ENCODE measurements around the gene NCSTN. TPM values are rescaled to one million over a fixed set of nuclear protein-coding genes. Genes with fewer than 3 reads are reported as not detected.
A peak's percentile ranks its signal among the peaks of the same experiment; 100 is the strongest.
"Not testable (repeated sequence)": the region's sequence is repeated elsewhere in the genome, so short reads cannot be mapped to it uniquely, and the experiment has no call there.

Gene NCSTN
- total RNA-seq, 1 experiment from 2014 or later, result 35.2 TPM

DNA sequence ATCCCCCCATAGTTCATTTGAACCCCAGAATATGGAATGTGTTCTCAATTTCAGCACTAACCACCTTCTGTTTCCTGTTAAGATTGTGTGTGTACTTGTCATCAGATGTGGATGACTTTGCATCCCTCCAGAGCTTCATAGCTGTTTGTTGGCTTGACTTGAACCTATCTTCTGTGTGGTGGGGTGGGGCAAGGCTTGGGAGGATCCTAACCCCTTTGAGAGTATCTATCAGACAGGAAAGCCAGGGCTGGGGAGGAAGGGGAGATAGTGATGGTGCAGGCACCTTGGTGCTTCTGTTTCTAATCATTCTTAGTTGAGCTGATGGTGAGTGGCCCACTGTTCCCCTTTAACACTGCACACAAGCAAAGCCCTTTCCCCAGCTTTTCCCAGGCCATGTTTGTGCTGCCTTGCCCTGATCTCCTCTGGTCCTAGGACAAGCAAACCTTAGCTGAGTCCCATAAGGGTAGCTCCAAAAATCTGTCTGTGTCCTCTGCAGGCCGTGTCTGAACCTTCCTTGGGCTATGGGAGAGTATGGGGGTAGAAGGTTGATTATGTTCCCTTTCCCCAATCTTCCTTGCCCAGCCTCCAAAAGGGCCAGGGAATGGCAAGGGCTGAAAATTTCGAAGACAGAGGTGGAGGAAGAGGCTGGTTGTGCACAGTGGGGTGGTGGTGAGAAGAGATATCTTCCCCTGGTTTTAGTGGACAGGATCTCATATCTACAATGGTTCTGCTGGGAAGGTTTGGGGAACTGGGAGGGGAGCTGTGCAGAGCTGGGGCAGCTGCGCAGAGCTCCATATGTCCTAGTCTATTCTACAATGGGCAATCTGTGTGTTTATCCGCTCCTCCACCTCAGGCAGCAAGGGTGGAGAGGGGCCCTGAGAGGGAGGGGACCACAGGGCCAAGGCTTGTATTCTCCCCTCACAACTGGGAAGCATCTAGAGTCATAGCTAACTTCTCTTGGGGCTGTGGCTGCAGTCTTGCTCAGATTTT, 25.0 kb downstream of the NCSTN start:
- in situ Hi-C loops (cut with HindIII; ENCODE audit: low sequenced_read_pairs), result no loop called here
- DNase-seq (ENCODE audit: low spot score), result no peak

DNA sequence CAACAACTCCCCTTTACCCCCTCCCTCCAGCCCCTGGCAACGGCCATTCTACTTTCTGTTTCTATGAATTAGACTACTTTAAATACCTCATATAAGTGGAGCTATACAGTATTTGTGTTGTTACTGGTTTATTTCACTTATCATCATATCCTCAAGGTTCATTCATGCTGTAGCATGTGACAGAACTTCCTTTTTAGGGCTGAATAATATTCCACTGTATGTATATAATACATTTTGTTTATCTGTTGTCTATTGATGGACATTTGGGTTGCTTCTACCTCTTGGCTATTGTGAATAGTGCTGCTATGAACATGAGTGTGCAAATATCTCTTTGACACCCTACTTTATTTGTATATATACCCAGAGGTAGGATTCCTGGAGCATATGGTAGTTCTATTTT, 25.9 kb downstream of the NCSTN start:
- in situ Hi-C loops (cut with HindIII; ENCODE audit: low sequenced_read_pairs), result no loop called here
- no peak for DNase-seq (ENCODE audit: low spot score)

DNA sequence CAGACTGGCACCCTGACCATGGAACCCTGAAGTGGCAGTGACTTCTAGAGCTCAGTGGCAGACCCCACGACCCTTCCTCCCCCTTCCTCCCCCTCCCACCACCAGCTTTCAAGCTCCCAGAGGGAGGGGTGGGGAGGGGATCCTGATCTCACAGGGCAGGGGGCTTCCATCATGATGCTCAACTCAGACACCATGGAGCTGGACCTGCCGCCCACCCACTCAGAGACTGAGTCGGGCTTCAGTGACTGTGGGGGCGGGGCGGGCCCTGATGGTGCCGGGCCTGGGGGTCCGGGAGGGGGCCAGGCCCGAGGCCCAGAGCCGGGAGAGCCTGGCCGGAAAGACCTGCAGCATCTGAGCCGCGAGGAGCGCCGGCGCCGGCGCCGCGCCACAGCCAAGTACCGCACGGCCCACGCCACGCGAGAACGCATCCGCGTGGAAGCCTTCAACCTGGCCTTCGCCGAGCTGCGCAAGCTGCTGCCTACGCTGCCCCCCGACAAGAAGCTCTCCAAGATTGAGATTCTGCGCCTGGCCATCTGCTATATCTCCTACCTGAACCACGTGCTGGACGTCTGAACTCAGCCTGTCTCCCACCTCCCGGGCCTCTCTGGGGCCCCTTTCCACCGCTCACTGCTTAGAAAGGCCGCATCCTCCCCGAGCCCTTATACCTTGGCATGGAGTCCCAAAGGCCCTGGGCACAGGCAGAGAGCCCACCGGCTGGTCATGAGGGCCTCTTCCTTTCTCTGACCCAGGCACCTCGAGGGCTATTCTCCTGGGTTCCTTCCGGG, 27.6 kb downstream of the NCSTN start:
- no peak for DNase-seq (ENCODE audit: low spot score)

DNA sequence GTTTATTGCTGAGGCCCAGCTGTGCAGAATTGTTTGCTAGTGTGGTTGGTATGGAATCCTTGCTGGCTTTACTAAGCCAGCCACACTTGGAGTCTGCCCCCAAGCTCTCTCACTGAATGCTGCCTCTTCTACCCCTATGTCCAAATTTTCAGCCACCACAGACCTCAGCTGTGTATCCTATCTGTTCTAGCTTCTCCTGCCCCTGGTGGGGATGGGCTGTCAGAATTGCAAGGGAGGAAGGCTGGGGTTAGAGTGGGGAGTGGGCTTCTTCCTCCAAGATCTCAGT, 28.1 kb downstream of the NCSTN start:
- in situ Hi-C loops (cut with HindIII; ENCODE audit: low sequenced_read_pairs), result no loop called here
- DNase-seq (ENCODE audit: low spot score), result no peak

More for the DNA sequence above, 27.6 kb downstream of the NCSTN start:
- in situ Hi-C loops (cut with HindIII; ENCODE audit: low sequenced_read_pairs), result no loop called here

DNA sequence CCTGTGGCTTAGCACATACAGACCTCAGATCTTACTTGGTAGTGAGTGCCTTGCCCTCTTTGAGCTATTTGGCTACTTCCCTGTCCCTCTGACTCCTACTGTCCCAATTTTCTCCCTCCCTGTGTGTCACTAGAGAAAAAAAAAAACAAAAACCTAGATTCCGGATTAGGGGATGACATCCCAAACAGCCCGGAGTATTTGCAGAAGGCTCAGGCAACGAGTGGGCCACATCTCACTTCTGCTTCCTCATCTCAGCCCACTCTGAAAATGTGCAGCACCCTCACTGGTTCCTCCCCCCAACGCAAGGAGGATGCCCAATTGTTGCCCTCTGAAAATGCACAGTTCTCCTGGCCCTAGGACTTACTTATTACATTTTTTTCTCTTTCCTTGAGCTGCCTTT, 28.6 kb downstream of the NCSTN start:
- in situ Hi-C loops (cut with HindIII; ENCODE audit: low sequenced_read_pairs), result no loop called here
- DNase-seq (ENCODE audit: low spot score), result no peak

DNA sequence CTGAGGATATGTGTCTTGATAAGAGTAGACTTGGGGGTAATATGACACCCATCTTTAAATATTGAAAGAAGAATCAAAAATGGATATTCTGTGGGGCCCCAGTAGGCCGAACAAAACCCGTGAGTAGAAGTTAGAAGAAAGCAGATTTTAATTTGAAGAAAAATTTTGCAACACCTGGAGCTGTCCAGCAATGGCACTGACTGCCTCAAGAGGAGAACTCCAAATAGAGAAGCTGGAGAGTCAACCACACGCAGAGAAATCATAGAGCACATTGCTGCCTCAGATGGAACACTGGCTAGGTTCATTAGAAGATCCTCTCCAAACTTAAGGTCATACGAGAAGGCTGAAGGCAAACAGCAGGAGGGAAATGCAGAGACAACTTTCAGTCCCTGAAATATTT, 30.5 kb downstream of the NCSTN start:
- DNase-seq (ENCODE audit: low spot score), result no peak
- in situ Hi-C loops (cut with HindIII; ENCODE audit: low sequenced_read_pairs), result no loop called here

DNA sequence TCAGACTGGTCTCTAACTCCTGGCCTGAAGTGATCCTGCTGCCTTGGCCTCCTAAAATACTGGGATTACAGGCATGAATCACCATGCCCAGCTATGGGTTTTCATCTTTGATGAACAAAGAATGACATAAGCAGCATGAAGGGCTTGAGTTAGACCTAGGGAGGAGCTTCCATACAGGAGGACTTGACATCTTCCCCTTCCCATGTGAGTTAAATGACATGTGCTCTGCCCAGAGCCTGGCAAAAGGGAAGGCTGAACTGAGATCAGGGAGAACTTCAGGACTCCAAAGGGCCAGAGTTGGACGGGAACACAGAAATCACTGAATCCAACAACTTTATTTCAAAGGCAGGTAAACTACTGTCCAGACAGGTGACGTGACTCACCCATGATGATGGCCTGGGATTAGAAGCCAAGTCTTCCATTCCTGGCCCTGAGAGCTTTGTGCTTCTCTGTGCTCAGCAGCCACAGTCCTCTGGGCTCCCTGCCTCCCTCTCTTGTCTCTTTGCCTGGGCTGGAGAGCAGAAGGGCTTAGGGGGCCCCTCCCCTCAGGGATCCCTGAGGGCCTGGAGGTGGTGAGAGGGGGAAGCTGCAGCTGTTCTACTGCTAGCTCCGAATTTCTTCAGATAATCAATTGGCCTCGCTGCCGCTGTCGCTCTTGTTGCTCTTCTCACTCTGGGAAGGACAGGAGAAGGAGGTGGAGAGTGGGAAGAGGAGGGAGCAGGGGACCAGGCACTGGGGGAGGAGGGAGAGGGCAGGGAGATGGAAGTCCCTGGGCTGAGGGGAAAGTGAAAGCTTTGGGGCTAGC, 31.3 kb downstream of the NCSTN start:
- in situ Hi-C loops (cut with HindIII; ENCODE audit: low sequenced_read_pairs), result no loop called here

DNA sequence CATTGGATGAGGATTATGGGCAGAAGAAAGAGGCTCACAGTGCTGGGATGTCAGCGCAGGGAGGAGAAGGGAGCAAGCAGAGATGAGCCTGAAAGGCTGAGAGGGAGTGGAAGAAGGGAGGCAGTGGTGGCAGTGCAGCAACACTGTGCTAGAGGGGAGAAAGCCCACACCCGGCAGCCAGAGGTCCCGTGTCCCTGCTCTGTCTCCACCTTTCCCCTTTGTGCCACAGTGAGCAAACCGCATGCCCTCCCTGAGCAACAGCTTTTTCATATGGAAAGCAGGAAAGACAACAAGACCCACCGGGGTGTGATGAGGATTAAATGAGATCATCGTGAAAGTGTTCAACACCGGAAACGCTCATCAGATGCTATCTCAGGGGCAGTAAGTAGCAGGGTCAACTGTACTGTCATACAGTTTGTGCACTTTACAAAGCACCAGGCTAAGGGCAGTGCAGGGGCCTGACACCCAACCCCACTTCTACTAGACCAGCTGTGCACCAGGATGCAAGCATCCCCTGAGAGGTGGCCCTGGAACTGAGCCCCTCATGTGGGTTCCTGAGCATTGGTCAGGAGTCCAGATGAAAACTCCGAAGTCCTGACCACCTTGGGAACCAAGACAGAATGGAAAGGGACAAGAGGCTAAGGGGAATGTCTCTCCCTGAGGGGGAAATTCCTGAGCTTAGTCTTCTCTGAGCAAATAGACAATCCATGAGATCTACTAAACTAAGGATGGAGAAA, 32.8 kb downstream of the NCSTN start:
- in situ Hi-C loops (cut with HindIII; ENCODE audit: low sequenced_read_pairs), result no loop called here
- DNase-seq (ENCODE audit: low spot score), result peak; percentile 42

More for the DNA sequence above, 31.3 kb downstream of the NCSTN start:
- no peak for DNase-seq (ENCODE audit: low spot score)

DNA sequence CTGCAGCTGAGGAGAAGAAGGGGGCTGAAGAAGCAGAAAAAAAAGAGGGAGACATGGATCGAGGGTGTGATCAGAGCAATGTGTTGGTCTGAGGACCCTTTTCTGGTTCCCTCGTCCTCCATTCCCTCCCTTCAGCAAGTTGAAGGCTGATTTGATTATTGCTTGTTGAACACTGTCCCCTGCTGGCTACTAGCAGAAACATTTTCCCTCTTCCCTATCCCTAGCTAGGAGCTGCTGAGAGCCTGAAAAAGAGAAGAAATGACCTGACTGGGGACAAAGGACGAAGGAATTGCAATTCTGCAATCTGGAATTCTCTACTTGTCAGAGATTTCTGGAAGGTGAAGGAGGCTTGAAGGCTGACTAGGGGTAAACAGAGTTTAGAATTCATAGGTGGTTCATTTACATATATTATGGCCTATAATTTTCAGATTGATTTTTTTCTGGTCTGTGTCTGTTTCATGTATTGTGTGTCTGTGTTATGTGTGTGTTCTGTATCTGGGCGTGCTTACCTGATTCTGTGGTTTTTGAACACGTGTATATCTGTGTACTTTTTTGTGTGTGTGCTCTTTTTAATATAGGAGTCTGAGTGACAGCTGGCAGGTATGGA, 33.4 kb downstream of the NCSTN start:
- in situ Hi-C loops (cut with HindIII; ENCODE audit: low sequenced_read_pairs), result no loop called here
- peak; percentile 91 for DNase-seq (ENCODE audit: low spot score)

DNA sequence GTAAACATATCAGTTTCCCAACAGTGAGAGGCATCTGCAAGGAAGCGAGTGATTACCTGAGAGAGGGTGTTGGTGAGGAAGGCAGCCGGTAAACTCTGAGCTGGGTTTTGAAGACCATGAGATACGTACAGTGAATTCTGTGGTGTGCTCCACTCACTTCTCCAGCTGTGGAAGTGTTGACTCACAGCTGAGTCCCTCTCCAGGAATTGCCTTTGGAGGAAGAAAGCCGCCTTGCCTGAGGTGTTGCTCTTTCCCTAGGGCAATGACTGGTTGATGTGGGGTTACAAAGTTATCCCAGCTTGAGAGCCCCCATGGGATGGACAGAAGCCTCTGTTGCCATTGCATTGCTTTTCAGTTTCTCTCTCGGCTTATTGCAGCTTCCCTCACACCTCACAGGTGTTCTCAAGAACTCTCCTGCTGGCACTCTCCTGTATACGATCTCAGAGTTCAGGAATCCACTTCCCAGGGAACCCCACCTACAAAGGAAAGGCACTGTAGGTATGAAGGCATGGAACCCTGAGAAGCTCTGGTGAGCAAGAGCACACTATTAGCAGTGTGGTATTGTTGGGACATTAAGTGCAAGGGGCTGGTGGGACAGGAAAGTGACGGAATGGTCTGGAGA, 34.5 kb downstream of the NCSTN start:
- in situ Hi-C loops (cut with HindIII; ENCODE audit: low sequenced_read_pairs), result no loop called here

DNA sequence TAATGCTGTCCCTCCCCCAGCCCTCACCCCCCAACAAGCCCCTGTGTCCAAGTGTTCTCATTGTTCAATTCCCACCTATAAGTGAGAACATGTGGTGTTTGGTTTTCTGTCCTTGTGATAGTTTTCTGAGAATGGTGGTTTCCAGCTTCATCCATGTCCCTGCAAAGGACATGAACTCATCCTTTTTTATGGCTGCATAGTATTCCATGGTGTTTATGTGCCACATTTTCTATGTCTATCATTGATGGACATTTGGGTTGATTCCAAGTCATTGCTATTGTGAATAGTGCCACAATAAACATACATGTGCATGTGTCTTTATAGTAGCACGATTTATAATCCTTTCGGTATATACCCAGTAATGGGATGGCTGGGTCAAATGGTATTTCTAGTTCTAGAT, 41.6 kb downstream of the NCSTN start:
- in situ Hi-C loops (cut with HindIII; ENCODE audit: low sequenced_read_pairs); DNase-seq (ENCODE audit: low spot score): not testable (repeated sequence)

More for the DNA sequence above, 34.5 kb downstream of the NCSTN start:
- no peak for DNase-seq (ENCODE audit: low spot score)

DNA sequence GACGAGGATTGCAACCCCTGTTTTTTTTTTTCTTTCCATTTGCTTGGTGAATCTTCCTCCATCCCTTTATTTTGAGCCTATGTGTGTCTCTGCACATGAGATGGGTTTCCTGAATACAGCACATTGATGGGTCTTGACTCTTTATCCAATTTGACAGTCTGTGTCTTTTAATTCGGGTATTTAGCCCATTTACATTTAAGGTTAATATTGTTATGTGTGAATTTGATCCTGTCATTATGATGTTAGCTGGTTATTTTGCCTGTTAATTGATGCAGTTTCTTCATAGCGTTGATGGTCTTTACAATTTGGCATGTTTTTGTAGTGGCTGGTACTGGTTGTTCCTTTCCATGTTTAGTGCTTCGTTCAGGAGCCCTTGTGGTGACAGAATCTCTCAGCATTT, 45.2 kb downstream of the NCSTN start:
- in situ Hi-C loops (cut with HindIII; ENCODE audit: low sequenced_read_pairs); DNase-seq (ENCODE audit: low spot score): not testable (repeated sequence)

DNA sequence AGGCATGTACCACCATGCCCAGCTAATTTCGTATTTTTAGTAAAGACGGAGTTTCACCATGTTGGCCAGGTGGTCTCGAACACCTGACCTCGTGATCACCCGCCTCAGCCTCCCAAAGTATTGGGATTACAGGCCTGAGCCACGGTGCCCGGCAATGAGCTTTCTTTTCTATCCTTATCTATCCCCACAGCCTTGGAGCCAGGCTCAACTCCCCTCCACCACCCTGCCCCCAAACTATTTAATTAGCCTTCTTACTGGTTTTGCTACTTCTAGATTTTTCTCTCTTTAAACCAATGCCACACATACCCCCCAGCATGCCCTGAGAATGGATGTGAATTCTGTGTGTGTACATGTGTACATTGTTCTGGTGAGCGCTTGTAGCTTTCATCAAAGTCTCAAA, 51.5 kb downstream of the NCSTN start:
- no peak for DNase-seq (ENCODE audit: low spot score)
- in situ Hi-C loops (cut with HindIII; ENCODE audit: low sequenced_read_pairs), result loop anchor here (5.0 kb wide), 1 partner anchor 42 kb away; no protein-coding TSS in a partner anchor

DNA sequence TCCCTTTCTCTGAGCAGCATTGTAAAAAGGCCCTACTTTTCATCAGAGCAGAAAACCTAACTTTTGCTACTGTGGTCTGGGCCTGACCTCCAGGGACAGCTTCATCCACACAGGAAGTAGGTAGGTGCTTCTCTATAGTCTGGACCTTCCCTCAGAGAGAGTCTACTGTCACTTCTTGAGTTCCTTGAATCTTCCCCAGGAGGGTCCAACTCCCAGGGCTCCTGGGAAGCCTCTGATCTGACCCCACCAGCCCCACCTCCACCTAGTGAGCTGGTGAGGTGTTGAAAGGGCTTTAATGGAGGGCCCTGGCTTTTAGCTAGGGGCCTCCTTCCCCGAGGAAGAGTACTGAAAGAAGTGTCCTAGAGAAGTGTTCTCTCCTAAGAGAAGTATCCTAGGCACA, 54.5 kb downstream of the NCSTN start:
- in situ Hi-C loops (cut with HindIII; ENCODE audit: low sequenced_read_pairs), result loop anchor here (5.0 kb wide), 1 partner anchor 45 kb away; no protein-coding TSS in a partner anchor
- no peak for DNase-seq (ENCODE audit: low spot score)

DNA sequence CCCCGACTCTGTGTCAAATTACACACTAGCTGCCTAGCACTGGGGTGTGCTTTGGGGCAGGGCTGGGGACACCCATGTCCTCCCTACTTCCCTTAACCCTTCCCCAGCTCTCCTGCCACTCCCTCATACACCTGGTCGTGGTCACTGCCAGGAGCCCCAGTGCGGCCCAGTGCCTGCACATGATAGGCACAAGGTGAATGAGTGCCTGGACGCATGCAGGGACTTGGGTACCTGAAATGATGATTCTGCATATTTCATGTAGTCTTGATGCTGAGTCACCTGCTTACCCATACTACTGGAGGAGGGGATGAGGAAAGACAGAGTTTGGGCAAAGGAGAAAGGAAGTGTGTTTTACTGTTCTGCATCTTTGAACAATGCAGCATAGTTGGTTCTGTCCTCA, 55.6 kb downstream of the NCSTN start:
- no peak for DNase-seq (ENCODE audit: low spot score)
- in situ Hi-C loops (cut with HindIII; ENCODE audit: low sequenced_read_pairs), result loop anchor here (5.0 kb wide), 1 partner anchor 47 kb away; no protein-coding TSS in a partner anchor

DNA sequence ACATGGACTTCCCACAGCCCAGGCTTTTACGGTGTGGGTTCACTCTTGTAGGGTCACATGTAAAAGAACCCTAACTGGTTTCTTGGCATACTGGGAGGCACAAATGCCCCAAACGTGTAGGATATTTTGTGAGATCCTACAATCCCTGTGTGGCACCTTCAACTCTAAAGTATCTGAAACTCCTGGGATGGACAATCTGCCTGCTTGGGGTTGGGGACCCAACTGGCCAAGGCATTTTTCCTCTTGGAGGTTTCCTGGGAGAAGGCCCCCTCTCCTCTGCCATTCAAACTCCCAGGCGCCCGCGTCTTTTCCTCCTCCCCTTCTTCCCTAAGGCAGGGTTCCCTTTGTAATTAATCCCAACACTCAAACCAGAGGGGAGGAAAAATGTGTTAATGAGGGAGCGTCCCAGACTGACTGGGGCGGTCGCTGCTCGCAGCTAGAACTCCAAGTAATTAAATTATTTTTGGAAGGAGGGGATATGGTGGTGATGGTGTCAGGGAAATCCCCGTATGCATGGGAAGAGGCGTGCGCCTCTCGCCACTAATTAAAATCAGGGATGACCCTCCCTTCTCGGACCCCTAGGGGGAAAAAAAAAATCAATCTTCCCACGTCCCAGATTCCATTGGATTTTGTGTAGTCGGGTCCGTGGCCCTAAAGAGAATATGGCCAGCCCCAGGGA, 56.5 kb downstream of the NCSTN start:
- in situ Hi-C loops (cut with HindIII; ENCODE audit: low sequenced_read_pairs), result loop anchor here (5.0 kb wide), 1 partner anchor 47 kb away; no protein-coding TSS in a partner anchor
- no peak for DNase-seq (ENCODE audit: low spot score)

DNA sequence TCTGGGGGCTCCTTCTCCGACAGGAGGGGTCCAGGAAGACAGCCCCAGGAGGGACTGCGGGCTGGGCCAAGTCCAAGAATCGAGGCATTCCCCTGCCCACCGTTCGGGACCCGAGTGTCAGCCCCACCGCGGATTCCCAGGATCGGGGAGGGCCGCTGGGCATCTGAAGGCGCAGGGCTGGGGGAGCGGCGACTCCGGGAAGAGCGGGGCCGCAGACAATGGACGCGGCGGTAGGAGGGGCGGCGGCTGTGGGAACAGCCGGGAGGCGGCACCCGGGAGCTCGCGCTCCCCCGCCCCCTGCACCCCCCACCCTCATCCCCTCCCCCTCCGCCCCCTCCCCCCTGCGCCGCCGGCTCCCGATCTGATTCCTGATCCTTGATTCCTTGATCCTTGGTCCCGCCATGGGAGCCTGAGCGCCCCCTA, 57.1 kb downstream of the NCSTN start, which contains the start of gene VANGL2:
VANGL2 (plus strand) TSS at position 342 of the 423 bp plus-strand sequence. CDS start 15,274 bp downstream, outside the sequence.
- DNase-seq (ENCODE audit: low spot score), result peak; percentile 82
- in situ Hi-C loops (cut with HindIII; ENCODE audit: low sequenced_read_pairs), result no loop called here
